Uterus (tissue), 2 donors: ENCODE measurements around the gene COL4A2.

ENCODE experiments used
- CTCF ChIP-seq, 4 experiments: fragments of 200-600 bp in 2 of 4; fragments of 450-650 bp in 2 of 4; sonication (generic) in 2 of 4; IDR thresholded peaks; one replicate each; pipeline ENCODE4 v1.5.1; 2016 to 2019; ENCODE audit warnings: antibody characterized with exemption in 4 of 4, mild to moderate bottlenecking in 2 of 4, moderate library complexity in 1 of 4
- POLR2A ChIP-seq, 2 donors: fragments of 450-650 bp; IDR thresholded peaks; one replicate each; pipeline ENCODE4 v1.6.1; 2016; ENCODE audit warnings: antibody characterized with exemption in 2 of 2, mild to moderate bottlenecking in 1 of 2, moderate library complexity in 1 of 2

GRCh38 chr13:110554946-110555345, 247.9 kb downstream of the COL4A2 start:
- TF ChIP-seq CTCF (IDR thresholded peaks at IDR 0.05) (no peak), POLR2A (IDR thresholded peaks at IDR 0.05) (no peak)
